ENCODE data around the gene CYP26B1. TPM values are rescaled to one million over a fixed set of nuclear protein-coding genes. Genes with fewer than 3 reads are reported as not detected.

CYP26B1 gene
- total and polyA plus RNA-seq, 2 donors (not counting 3 experiments of a cell fraction or from before 2014, with no cell fraction given): 0.30 to 1.1 TPM

- Histone ChIP-seq H3K36me3 (ENCODE audit: control insufficient read depth in 2 of 2, extremely low read depth in 1 of 2, insufficient read depth in 2 of 2, low read length in 2 of 2) (no peaks in the 10 kb centered on the region), H3K9me3 (replicated peaks; ENCODE audit: control insufficient read depth, insufficient read depth, low read length) (no peaks in the 10 kb centered on the region), H3K9ac (replicated peaks; ENCODE audit: extremely low read depth, insufficient read depth, low read length) (no peak overlapping the region), H3K4me2 (ENCODE audit: insufficient read depth, low read length) (no peak overlapping the region), H3K4me1 (ENCODE audit: control insufficient read depth, extremely low read depth, insufficient read depth, low read length) (peaks cover 11% of the 10 kb centered on the region), H3K27ac (ENCODE audit: insufficient read depth, low read depth, low read length) (no peak overlapping the region), H3K9me1 (replicated peaks; ENCODE audit: control insufficient read depth, extremely low read depth, insufficient read depth, low read length) (no peaks in the 10 kb centered on the region), H3K79me2 (ENCODE audit: control insufficient read depth, insufficient read depth, low read length) (no peaks in the 10 kb centered on the region), H2AFZ (ENCODE audit: low read depth, low read length) (no peak overlapping the region), H3K4me3 (replicated peaks in 1 of 3; ENCODE audit: insufficient read depth in 1 of 3, low read depth in 1 of 3, low read length in 3 of 3) (no peak overlapping the region), H3K27me3 (ENCODE audit: control insufficient read depth in 2 of 2, insufficient read depth in 2 of 2, low read length in 2 of 2) (peaks cover 2 to 5% of the 10 kb centered on the region in 2 experiments), H4K20me1 (replicated peaks; ENCODE audit: control insufficient read depth, extremely low read depth, insufficient read depth, low read length) (no peaks in the 10 kb centered on the region)
- dilution Hi-C loops (cut with MboI; ENCODE audit: extremely low pct_ligation_motif_present, low sequenced_read_pairs) (no loop called here), intact Hi-C loops (cut with micrococcal nuclease) (no loop called here)
- FAIRE-seq: no peak
- ChIA-PET CTCF (no interaction called here), POLR2A (interaction anchor here (0.6 kb wide), 1 partner anchor 864 kb away, joined by 3 read pairs; no protein-coding TSS in a partner anchor)
- TF ChIP-seq CTCF (IDR thresholded peaks at IDR 0.05; ENCODE audit: extremely low read depth in 1 of 2, insufficient read depth in 1 of 2, low read depth in 1 of 2, low read length in 2 of 2) (no peak), GATA2 (IDR thresholded peaks at IDR 0.05; ENCODE audit: insufficient read depth, insufficient read length, low read depth, low read length) (no peak), POLR2AphosphoS5 (IDR thresholded peaks at IDR 0.05; ENCODE audit: insufficient read depth, low read depth, low read length) (no peak), FOS (IDR thresholded peaks at IDR 0.05; ENCODE audit: borderline replicate concordance, insufficient read depth, low read length) (no peak), JUN (IDR thresholded peaks at IDR 0.05; ENCODE audit: borderline replicate concordance, insufficient read depth, insufficient read length, low read depth) (no peak), MYC (IDR thresholded peaks at IDR 0.05; ENCODE audit: low read depth, low read length) (no peak)
- DNase-seq (ENCODE audit: low read depth, low spot score): no peak
- no TSS peak for BruUV-seq (replicated peaks)
These were observed 30.6 kb downstream of the CYP26B1 start for GRCh38 chr2:72117029-72117428.
